ENCODE data around the gene EFNA4. TPM values are rescaled to one million over a fixed set of nuclear protein-coding genes. Genes with fewer than 3 reads are reported as not detected.
A peak's percentile ranks its signal among the peaks of the same experiment; 100 is the strongest.

EFNA4 gene
- total RNA-seq, 1 experiment from 2014 or later = 9.8 TPM

DNA sequence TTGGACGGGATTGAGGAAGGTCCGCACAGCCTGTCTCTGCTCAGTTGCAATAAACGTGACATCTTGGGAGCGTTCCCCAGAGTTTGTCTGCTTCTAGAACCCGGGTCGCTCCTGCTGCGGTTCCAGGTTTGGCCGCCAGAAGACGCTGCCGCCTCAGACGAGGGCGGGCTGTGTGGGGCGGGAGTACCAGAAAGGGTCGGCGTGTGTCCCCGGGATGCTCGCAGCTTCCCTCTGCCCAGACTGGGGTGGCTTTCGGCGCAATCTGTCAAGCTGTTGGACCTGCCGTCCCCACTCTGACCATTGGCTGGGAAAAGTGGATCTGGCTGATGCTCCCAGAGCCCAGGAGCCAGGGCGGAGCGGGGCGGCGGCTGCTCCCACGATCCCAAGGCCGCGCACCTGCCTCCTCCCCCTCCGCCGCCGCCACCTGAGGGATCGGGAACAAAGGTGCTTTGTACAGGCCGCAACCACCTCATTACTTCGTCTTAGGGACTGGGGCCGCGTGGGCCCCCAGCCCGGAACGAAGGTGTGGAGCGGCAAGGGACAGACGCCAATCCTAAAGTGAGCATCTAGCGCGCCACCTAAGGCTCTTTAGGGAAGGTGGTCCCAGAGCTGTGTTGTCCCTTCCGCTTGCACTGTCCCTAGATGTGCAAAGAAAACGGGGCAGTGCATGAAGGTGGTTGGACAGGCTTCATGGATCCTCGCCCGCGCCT is 683 bp upstream of the EFNA4 start:
- Histone ChIP-seq H3K4me3 (replicated peaks in 1 of 2; ENCODE audit: low read depth in 1 of 2, low read length in 2 of 2) (peak overlapping the region; percentile 77 to 84), H2AFZ (ENCODE audit: low read depth, low read length, poor library complexity, severe bottlenecking) (no peak overlapping the region), H3K9me2 (ENCODE audit: insufficient read depth) (no peaks in the 10 kb centered on the region), H3K9me3 (ENCODE audit: control insufficient read depth in 1 of 2, insufficient read depth in 1 of 2, low read depth in 1 of 2, low read length in 2 of 2) (no peaks in the 10 kb centered on the region), H3K4me1 (ENCODE audit: control insufficient read depth in 1 of 2, insufficient read depth in 2 of 2, low read length in 2 of 2) (peaks cover 21 to 35% of the 10 kb centered on the region in 2 experiments), H3K79me2 (ENCODE audit: insufficient read depth, low read length) (0 out of 2 replicates have a peak, but pooled peaks cover 5% of the 10 kb centered on the region), H3K9ac (ENCODE audit: low read length) (peak overlapping the region; percentile 72; the same call in 1 of the 2 replicates), H3K27ac (ENCODE audit: low read depth, low read length) (peak overlapping the region; percentile 93), H3K27me3 (ENCODE audit: insufficient read depth, low read length) (no peaks in the 10 kb centered on the region), H3K36me3 (ENCODE audit: control insufficient read depth in 1 of 2, insufficient read depth in 2 of 2, low read length in 2 of 2) (peaks cover 11 to 16% of the 10 kb centered on the region in 2 experiments; a peak in 3 of 4 replicates), H3K4me2 (ENCODE audit: low read length) (peak overlapping the region; percentile 95), H4K20me1 (ENCODE audit: insufficient read depth) (no peaks in the 10 kb centered on the region)
- peak; percentile 48 for ATAC-seq
- no peak for DNase-seq (ENCODE audit: low read depth, low spot score)
- intact Hi-C loops (cut with micrococcal nuclease) = loop anchor here (1.0 to 5.0 kb wide), 4 partner anchors 21 to 506 kb away; partner anchors contain the start of genes CKS1B, SHC1 and UBE2Q1
- RAD21 ChIA-PET (ENCODE audit: low non-redundant PET in 1 of 2, low total read pairs in 2 of 2, uncharacterized antibody in 2 of 2, unreplicated experiment in 2 of 2) = interaction anchor here in 1 of 2 experiments (2.3 kb wide), 1 partner anchor 22 kb away, joined by 9 read pairs; no protein-coding TSS in a partner anchor
- no TSS peak for BruUV-seq (replicated peaks)
- POLR2A ChIA-PET = interaction anchor here (1.4 kb wide), 1 partner anchor 18 kb away, joined by 5 read pairs; no protein-coding TSS in a partner anchor
- 0 out of 2 replicates have a peak, but pooled peaks have one; percentile 11 for TF ChIP-seq POLR2AphosphoS5 (IDR thresholded peaks at IDR 0.05; ENCODE audit: low read depth, low read length)
- TF ChIP-seq CTCF (IDR thresholded peaks at IDR 0.05 in 2 of 3, conservative IDR thresholded peaks at IDR 0.05 in 1 of 3; ENCODE audit: borderline replicate concordance in 1 of 3, insufficient read depth in 1 of 3, low read depth in 2 of 3, low read length in 2 of 3) = peak; percentile 76 to 93 (median 87)
- TF ChIP-seq ATF3 (IDR thresholded peaks at IDR 0.05) = no peak
- no peak for TF ChIP-seq TCF7L2 (IDR thresholded peaks at IDR 0.05; ENCODE audit: borderline replicate concordance, extremely low read depth, insufficient read depth, insufficient read length)
- TF ChIP-seq RAD21 (IDR thresholded peaks at IDR 0.05; ENCODE audit: low read depth) = peak; percentile 95
- CTCF ChIA-PET = interaction anchor here (1.0 to 6.7 kb wide), 5 partner anchors 12 to 105 kb away, joined by 3 to 44 read pairs (median 5); partner anchors contain the start of genes ADAM15 and EFNA3
